Type B pancreatic cell (in vitro differentiated cells): ENCODE results near the gene JDP2. TPM values are rescaled to one million over a fixed set of nuclear protein-coding genes. Genes with fewer than 3 reads are reported as not detected.

Experiments used
- DNase-seq: peaks from one replicate; pipeline ENCODE4 v3.0.0; 2021; ENCODE audit warnings: mixed read lengths; ENCODE audit not compliant: unreplicated experiment; ENCODE audit errors: extremely low spot score
- H3K27ac Mint-ChIP-seq: 2 replicates; pipeline ENCODE4 v1.8.0; 2021; ENCODE audit warnings: mild to moderate bottlenecking, mixed read lengths
- H3K27me3 Mint-ChIP-seq: 2 replicates; pipeline ENCODE4 v1.8.0; 2021; ENCODE audit warnings: mixed read lengths
- H3K36me3 Mint-ChIP-seq: 2 replicates; pipeline ENCODE4 v1.8.0; 2021; ENCODE audit warnings: mixed read lengths
- H3K4me1 Mint-ChIP-seq: one replicate; pipeline ENCODE4 v1.8.0; 2021; ENCODE audit warnings: mixed read lengths; ENCODE audit not compliant: unreplicated experiment
- H3K4me3 Mint-ChIP-seq: 2 replicates; pipeline ENCODE4 v1.8.0; 2021; ENCODE audit warnings: mild to moderate bottlenecking, mixed read lengths
- H3K9me3 Mint-ChIP-seq: 2 replicates; pipeline ENCODE4 v1.8.0; 2021; ENCODE audit warnings: mixed read lengths
- total RNA-seq: library from RNA; stranded (reverse); gene quantifications from 2 replicates; pipeline ENCODE4 v1.2.1, GENCODE V29; 2021; ENCODE audit warnings: low replicate concordance
- TF ChIP-seq, protein P1 (sequence below): fragments of 200-600 bp; sonication (generic); conservative IDR thresholded peaks from 2 replicates; pipeline ENCODE4 v1.5.0; 2021; ENCODE audit warnings: antibody characterized with exemption, mild to moderate bottlenecking

The JDP2 gene
- total RNA-seq, 1 donor from 2014 or later: 31.3 TPM

DNA sequence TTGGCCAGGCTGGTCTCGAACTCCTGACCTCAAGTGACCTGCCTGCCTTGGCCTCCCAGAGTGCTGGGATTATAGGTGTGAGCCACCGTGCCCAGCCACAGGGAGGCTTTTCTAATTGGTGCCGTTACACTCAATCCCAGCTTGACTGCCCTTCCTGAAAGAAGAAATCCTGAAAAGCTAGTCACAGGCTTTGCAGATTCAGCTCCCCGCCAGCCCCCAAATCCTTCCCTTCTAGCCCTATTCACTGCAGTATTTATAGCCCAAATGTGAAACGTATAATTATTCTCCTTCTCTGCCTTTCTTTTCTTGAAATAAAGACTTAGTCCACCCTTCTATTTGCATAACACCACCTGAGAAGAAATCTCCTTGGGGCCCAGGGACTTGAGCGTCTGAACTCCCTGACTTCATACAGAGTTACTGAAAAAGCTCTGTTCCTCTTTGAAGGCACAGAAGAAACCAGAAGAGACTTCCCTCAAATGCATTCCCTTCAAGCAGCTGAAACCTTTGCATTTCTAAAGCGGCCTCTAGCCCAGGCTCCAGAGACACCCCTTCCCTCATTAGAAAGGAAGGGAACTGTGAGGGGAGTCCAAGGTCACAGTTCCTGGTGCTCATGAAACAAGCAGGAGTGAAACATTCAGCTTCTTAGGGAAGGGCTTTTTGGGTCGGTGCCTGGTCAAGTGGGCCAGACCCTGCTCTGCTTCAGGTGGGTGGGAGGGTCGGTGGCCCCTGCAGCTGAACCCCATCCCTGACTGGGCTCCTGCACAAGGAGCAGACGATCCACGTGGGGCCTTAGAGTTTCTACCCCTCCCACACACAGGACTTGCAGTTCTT is 52.2 kb downstream of the JDP2 start:
- Mint-ChIP-seq H3K4me3 (no peak overlapping the region), H3K9me3 (no peaks in the 10 kb centered on the region), H3K27ac (peak overlapping the region; percentile 16), H3K4me1 (peaks cover 12% of the 10 kb centered on the region), H3K36me3 (no peaks in the 10 kb centered on the region), H3K27me3 (no peaks in the 10 kb centered on the region)
- TF ChIP-seq, protein P1, sequence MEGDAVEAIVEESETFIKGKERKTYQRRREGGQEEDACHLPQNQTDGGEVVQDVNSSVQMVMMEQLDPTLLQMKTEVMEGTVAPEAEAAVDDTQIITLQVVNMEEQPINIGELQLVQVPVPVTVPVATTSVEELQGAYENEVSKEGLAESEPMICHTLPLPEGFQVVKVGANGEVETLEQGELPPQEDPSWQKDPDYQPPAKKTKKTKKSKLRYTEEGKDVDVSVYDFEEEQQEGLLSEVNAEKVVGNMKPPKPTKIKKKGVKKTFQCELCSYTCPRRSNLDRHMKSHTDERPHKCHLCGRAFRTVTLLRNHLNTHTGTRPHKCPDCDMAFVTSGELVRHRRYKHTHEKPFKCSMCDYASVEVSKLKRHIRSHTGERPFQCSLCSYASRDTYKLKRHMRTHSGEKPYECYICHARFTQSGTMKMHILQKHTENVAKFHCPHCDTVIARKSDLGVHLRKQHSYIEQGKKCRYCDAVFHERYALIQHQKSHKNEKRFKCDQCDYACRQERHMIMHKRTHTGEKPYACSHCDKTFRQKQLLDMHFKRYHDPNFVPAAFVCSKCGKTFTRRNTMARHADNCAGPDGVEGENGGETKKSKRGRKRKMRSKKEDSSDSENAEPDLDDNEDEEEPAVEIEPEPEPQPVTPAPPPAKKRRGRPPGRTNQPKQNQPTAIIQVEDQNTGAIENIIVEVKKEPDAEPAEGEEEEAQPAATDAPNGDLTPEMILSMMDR: no peak
- DNase-seq: no peak

GRCh38 chr14:75482366-75482765 is 54.5 kb downstream of the JDP2 start:
- no peaks in the 10 kb centered on the region for H3K36me3 Mint-ChIP-seq
- H3K4me1 Mint-ChIP-seq: peaks cover 5% of the 10 kb centered on the region
- no peak overlapping the region for H3K27ac Mint-ChIP-seq
- DNase-seq: no peak
- H3K9me3 Mint-ChIP-seq: no peaks in the 10 kb centered on the region
- H3K4me3 Mint-ChIP-seq: no peak overlapping the region
- H3K27me3 Mint-ChIP-seq: no peaks in the 10 kb centered on the region
- TF ChIP-seq, protein P1: no peak

DNA sequence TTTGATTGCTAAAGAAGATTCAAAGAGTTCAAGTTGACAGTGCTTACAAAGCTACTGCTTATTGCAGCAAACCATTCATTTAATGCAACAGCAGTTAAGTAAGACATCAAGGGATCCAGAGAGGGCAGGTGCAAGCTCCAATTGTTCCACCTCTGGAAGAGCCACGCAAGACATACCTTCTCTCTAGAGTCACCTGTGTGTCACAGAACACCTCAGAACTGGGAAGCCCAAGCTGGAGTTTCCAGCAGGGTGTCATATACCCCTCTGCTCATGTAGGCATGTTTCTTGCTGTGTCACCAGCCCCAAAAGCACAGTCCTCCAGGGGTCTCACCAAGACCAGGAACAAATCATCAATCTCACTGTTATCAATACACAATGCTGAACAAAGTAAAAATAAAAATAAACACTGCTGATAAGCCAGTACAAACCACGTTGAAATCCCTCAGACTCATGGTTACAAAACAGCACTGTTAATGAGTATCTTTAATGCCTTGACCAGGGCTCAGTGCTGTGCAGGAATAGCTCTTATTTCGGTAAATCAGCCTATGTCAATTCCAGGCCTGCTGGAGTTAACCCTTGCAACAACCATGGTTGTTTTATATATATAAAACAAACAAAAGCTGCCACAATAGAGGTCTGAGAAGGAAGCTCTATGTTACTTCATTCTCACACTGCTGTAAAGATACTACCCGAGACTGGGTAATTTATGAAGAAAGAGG is 57.0 kb downstream of the JDP2 start:
- no peak for DNase-seq
- Mint-ChIP-seq H3K4me1 (peaks cover 7% of the 10 kb centered on the region), H3K4me3 (no peak overlapping the region), H3K9me3 (no peaks in the 10 kb centered on the region), H3K27ac (no peak overlapping the region), H3K27me3 (peaks cover 2% of the 10 kb centered on the region), H3K36me3 (no peaks in the 10 kb centered on the region)
- TF ChIP-seq, protein P1: no peak

DNA sequence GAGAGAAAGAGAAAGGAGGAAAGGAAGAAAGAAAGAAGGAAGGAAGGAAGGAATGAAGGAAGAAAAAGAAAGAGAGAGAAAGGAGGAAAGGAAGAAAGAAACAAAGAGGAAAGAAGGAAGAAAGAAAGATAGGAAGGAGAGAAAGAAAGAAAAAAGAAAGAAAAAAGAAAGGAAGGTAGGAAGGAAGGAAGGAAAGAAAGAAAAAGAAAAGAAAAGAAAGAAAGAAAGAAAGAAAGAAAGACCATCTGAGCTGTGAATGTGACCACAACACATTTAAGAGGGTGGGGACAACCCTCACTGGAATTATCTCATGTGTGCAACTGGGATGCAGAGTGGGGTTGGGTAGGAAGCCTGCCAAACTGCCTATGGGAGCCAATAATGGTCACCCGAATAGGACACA is 58.5 kb downstream of the JDP2 start:
- H3K4me1 Mint-ChIP-seq: peaks cover 4% of the 10 kb centered on the region
- no peak overlapping the region for H3K27ac Mint-ChIP-seq
- DNase-seq: no peak
- no peak overlapping the region for H3K4me3 Mint-ChIP-seq
- H3K9me3 Mint-ChIP-seq: no peaks in the 10 kb centered on the region
- H3K27me3 Mint-ChIP-seq: peaks cover 2% of the 10 kb centered on the region
- no peaks in the 10 kb centered on the region for H3K36me3 Mint-ChIP-seq
- TF ChIP-seq, protein P1: no peak

- Mint-ChIP-seq H3K9me3 (no peaks in the 10 kb centered on the region), H3K36me3 (no peaks in the 10 kb centered on the region)
- TF ChIP-seq, protein P1: no peak
Measured at GRCh38 chr14:75487155-75487671, 59.4 kb downstream of the JDP2 start.

More at GRCh38 chr14:75487155-75487671, 59.4 kb downstream of the JDP2 start:
- peaks cover 4% of the 10 kb centered on the region for H3K4me1 Mint-ChIP-seq
- DNase-seq: no peak
- H3K4me3 Mint-ChIP-seq: no peak overlapping the region
- peaks cover 2% of the 10 kb centered on the region for H3K27me3 Mint-ChIP-seq
- H3K27ac Mint-ChIP-seq: no peak overlapping the region
